Spleen (tissue), 7 donors: Measurements from ENCODE around the gene ACACA.

Source experiments
- CTCF ChIP-seq, 11 experiments: fragments of 200-600 bp in 7 of 11; fragments of 450-650 bp in 4 of 11; sonication (generic) in 4 of 11; IDR thresholded peaks in 8 of 11; conservative IDR thresholded peaks in 3 of 11; 1 replicate in 7 of 11; 2 replicates in 4 of 11; pipeline versions ENCODE4 v1.4.0 to v1.8.0; 2016 to 2021; ENCODE audit warnings: antibody characterized with exemption in 11 of 11, inconsistent platforms in 4 of 11, mild to moderate bottlenecking in 1 of 11
- POLR2A ChIP-seq, 3 donors: fragments of 450-650 bp; IDR thresholded peaks; one replicate each; pipeline ENCODE4 v1.5.1; 2017; ENCODE audit warnings: antibody characterized with exemption in 3 of 3, mild to moderate bottlenecking in 1 of 3
- POLR2AphosphoS5 ChIP-seq, 3 donors: sonication (generic); formaldehyde crosslinking; IDR thresholded peaks; one replicate each; pipeline ENCODE4 v1.5.1; 2017; ENCODE audit warnings: antibody characterized with exemption in 3 of 3
- donor health status: DM: no; HTN: no; CAD: no; lungs with moderate emphysema.
- donor health status: DM: no; HTN: no; CAD: no.
- donor health status: DM: no; HTN: no; CAD: no.

GRCh38 chr17:37037590-37038155, 369.0 kb downstream of the ACACA start:
- TF ChIP-seq CTCF (IDR thresholded peaks at IDR 0.05 in 8 of 11, conservative IDR thresholded peaks at IDR 0.05 in 3 of 11) (no peak), POLR2A (IDR thresholded peaks at IDR 0.05) (no peak), POLR2AphosphoS5 (IDR thresholded peaks at IDR 0.05) (no peak)
